A204.1 (cell line): ENCODE measurements around the gene PRELID3B.

ENCODE experiments used
- FAIRE-seq: peaks from 2 replicates; lab custom pipeline; 2012; peaks lifted over from hg19 to GRCh38; lab: Jason Lieb, UNC

PRELID3B gene

DNA sequence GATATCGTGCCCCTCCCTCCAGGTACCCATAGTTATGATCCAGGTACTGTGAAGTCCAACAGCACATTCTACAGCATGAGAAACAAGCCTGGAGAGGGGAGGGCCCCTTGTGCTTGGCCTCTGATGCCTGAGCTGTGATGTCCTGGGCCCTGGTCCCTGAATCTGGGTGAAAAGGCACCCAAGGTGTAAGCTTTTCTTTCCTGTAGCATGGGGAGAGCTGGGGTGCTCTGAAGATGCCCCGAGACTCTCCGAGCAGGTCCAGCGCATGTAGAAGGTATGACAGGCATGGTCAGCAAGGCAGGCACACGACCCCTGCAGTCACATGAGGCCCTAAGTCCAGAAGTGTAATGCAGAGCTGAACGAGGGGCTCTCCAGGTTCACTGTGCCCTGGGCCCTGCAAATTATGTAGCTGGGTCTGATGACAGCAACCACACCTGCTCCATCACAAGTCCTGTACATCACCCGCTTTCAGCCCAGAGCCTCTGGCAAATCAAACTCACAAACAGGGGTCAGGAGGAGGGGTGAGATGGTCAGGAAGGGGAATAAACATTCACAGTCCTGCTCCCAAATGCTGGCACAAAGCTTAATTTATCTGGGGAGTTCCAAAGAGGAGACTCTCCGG lies 33.8 kb downstream of the PRELID3B start:
- no peak for FAIRE-seq

DNA sequence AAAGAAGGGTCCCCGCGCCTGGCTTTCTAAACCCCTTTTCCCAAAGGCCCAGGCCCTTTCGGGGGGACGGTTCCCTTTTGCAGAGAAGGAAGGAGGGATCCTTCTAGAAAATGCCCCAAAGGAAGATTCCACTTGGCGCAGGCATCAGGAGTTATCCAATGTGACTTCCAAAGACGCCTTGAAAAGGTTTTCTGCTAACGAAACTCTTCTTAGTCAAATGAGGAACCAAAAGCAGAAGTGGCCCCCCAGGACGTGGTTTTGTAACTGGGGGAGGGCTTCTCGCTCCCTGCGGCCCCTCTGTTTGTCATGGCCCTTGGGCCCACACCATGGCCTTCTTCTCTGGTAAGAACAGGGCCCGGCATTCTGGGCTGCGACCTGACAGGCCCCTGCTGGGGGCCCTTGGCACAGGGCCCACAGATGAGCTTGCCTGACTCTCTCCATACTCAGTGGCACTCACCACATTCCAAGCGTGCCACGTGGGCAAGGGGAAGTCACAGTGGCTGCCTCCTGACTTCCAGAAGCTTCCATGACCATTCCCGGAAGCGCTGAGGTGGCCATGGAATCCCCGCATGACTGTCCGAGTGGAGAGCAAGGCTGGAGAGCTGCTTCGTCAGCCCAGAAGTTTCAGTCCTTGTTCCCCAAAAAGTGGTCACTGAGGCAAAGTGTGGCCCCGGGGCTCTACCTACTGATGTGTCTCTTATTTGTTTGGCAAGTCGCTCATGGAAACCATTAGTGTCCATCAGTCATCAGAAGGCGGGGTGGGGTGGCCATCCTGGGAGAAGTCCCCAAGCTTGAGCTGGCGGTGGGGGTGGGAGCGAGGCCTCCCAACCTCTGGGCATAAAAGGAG lies 34.7 kb downstream of the PRELID3B start:
- no peak for FAIRE-seq

DNA sequence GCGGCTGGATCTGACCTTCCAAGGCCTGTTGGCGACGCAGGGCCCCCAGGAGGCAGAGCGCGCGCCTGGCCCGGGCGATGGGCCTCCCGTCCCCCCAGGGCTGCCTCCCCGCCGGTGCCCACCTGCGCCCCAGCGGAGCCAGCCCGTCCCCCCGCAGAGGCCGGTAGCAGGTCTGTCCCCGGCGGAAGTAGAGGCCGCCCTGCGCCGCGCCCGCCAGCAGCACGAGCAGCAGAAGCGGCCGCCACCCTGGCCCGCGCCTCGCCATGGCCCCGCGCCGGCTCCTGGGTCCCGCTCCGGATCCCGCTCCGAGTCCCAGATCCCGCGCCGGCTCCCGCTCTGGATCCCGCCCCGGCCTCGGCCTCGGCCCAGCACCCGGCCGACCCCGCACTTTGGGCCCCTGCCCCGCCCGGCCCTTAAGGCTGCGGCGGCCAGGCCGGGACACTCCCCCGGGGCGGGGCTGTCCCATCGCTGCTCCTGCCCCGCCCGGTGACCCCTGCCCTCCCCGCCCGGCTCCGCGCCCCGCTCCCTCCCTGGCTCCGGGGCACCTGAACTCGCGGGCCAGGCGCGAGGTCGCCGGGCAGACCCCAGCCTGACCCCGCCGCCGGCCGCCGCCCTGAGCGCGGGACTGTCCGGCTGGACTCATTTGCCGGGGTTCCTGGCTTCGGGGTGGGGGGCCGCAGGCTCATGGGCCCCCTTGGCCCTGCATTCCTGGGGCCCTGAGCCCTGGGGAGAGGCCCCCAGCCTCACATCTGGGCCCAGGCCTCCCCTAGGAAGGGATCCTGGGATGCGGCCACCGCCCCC lies 35.5 kb downstream of the PRELID3B start, which contains the start of gene CTSZ:
CTSZ (minus strand) TSS at position 391 of the 801 bp plus-strand sequence; CDS start at position 265, 126 bp downstream.
- no peak for FAIRE-seq

DNA sequence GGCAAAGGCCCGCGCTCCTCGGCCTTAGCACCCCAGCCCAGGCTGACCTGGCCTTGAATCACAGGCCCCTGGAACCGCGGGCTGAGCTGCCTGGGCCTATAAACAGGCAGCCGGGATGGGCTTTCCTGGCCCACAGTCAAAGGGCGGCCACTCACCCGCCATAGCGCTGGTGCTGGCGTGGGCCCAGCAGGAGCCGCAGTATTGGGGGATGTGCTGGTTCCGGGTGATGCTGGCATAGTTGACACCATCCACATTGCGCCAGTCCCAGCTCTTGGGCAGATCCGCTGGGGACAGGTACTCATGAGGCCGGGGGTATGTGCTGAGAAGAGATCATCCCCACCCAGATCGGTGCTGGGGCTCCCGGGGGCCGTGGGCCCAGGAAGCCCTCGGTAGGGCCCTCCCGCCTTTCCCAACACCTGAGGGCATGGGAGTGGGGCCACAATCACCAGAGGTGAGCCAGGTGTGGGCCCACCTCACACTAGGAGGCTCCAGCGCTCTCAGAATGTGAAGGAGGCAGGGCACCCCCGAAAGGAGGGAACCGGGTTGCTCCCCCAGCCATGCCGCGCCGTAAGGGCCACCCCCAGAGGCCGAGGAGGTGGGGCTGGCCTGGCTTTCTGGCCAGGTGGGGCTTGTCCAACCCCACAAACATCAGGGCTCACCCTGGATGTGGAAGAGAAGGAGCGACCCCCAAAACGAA lies 36.3 kb downstream of the PRELID3B start:
- no peak for FAIRE-seq

DNA sequence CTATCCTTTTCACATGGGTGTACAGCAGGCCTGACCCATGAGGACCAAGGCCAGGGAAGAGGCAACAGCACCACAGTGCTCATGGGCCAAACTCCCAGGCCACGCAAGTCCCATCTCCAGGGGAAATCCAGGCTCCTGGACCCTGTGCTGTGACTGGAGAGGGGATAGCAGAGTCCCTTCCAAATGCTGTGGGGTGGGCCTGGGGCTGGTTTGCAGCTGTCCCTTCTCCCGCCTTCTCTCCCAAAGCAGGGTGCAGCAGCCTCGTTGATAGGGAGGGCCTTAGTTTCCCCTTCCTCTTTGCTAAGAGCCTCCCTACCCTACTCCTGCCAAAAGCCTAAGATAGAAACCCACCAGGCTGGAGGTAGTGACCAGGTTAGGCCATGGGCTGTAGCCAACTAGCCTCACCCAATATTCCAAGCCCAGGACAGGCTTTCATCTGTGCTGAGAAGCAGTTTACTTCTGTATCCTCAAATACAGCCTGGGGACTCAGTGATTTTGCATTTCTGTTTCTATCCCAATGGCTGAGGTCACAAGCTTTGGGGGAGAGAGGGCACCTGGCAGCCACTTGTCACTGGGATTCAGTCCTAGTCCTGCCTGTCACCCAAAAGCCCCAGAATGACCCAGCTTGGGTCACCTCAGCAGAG lies 36.9 kb downstream of the PRELID3B start:
- FAIRE-seq: no peak

DNA sequence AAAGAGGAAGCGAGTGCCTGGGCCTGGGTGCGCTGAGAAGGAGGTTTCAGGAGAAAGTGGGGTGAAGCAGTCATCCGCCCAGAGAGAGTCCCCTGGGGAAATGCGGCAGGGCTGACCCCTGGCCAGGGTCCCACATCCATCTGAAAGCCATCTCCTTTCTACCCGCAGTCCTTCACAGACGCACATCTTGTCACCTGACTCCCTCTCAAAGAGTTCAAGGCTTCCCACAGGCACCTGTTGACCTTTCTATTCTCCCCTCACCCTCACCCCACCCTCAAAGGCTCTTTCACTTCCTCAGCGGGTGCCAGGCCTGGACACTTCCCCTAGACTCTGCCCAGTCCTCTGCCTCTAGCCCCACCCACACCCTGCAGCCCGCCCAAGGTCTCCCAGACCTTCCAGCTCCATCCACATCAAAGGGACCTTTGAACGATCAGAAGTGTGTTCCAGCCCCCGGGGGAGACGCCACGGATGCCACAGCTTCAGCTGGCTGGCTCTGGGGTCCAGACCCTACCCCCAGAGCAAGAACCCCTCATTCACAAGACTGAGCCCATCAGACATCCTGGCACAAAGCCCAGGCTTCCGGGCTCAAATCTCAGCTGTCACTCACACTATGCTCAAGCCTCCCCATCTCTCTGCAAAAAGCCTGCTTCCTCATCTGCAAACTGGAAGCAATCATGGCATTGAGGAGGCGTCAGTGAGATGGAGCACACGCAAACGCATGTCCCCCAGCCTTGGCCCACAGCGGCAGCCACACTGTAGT lies 37.6 kb downstream of the PRELID3B start:
- no peak for FAIRE-seq

DNA sequence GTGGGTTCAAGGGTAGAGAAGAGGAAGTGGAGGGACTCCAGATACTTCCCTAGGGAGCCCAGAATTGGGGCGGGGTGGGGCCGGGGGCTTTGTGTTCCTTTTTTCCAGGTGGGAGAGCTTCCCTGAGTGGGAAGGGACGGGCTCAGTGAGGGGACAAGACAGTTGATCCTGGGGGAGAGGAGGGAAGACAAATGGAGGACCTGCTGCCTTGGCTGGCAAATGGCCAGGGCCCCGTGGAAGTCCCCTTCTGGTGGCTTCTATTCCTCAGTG lies 38.2 kb downstream of the PRELID3B start:
- FAIRE-seq: no peak

DNA sequence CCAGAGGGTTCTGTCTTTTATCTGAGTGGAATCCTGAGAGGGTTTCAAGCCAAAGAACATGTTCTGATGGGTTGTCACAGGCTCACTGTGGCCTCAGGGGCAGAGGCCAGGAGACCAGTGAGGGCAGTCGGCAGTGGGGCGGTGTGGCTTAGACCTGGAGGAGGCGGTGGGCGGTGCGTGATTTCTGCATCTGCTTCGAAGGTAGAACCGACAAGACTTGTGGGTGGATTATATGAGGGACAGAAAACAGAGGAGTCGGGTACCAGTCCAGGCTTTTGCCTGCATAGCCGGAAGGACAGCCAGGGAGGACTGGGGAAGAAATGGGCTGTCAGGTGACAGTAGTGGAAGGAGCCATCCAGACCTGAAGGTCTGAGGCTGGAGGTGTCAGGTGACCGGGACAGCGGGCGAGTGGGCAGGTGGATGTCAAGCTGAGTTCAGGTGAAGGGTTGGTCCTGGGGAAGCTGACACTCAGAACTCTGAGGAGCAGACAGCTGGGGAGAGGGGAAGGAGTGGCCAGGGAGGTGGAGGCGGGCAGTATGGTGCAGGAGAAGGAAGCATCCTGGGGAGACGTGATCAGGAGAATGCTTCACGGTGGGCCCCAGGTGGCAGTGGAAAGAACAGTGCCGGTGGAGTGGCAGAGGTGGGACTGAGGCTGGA lies 38.6 kb downstream of the PRELID3B start:
- FAIRE-seq: no peak

DNA sequence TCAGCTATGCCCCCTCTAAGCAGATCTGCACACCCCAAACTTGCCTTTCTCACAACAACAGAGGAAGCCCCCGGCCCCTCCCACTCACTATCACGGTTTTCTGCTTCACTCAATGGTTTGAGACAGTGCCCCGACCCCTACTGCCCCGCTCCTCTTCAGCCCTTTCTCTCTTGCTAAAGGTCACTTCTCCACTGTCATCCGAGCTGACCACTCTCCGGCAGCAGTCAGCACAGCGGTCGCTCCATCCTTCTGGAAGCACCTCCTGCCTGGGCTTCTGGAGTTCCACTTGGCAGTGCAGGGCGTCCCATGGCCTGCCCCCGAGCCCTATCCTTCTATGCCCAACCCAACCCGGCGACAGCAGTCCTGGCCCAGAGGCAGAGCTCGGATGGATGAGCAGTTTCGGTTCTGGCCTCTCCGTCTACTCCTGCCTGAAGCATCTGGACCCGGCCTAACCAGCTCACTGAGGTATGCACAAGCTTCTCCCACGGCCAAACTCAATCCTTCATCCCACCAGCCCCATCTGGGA lies 39.6 kb downstream of the PRELID3B start:
- no peak for FAIRE-seq

DNA sequence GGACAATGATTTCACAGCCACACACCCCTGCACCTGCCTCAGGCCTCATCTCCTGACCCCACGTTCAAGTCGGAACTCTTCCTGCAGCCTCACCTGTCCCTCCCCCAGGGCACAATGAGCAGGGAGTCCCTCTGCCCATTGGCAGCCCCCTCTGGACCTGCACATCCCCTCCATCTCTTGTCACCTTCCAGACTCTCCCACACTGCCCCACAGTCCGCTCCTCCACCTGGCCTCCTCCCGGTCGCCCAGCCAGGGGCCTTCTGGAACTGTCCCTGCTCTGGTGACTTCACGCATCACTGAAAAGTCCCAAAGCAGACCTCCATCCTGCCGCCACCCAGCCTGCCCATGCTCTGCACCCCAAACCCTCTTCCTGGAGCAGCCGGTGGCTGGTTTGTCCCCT lies 40.2 kb downstream of the PRELID3B start:
- FAIRE-seq: no peak

DNA sequence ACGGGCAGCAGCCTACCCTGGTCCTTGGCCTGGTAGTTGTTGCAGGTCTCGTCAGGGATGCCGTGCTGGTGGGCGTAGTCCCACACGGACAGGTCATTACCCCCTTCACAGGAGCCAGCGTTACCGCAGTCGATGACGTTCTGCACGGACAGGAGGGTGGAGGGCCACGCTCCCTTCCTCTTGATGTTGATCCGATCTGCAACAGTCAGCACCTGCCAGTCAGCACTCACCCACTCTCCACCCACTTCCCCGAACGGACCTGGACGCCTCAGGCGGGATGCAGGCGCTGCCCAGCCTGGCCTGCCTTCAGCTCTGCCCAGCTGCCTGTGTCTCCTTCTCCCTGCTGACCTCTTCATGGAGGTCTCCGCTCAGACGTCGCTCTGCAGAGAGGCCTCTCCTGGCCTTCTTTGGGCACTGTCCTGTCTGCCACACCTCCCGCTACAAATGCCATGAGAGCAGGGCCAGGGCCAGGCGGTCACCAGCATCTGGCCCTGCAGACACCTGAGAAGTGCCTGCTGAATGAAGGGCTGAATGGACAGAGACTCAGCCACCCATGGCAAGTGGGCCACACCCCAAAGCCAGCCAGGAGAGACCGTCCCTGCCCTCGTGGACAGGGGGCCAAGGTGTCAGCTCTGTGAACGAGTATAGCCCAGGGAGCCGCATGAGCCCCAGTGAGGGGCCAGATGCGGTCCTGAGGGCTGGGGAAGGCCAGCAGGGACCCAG lies 41.0 kb downstream of the PRELID3B start:
- FAIRE-seq: no peak

DNA sequence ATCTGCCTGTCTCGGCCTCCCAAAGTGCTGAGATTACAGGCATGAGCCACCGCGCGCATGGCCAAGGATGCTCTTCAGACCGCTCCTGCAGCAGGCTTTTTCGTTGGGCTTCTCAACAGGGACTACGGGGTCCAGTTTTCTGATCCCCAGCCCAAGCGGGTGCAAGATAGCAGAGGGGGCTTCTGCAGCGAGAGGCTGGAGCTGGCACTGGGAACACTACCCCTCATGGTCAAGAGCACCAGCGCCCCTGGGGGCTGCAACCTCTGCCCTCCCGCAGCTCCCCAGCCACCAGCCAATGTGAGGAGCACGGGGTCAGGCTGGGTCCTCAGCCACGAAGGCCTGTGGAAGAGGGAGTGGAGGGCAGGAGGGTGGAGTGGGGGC lies 41.5 kb downstream of the PRELID3B start:
- FAIRE-seq: no peak

DNA sequence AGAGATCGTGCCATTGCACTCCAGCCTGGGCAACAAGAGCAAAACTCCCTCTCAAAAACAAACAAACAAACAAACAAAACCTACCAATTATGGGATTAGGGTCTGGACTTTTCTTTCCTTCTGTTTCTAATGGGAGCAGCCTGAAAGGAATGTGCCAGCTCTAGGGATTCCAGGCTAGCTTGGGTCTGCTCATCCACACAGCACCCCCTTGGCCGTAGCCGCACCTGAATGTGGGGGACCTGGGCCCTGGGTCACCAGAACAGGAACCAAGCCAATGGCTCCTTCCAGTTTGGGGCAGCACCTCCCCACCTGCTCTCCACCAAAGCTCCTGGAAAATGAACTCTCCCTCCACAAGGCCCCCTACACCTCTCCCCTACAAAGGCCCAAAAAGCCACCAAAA lies 42.3 kb downstream of the PRELID3B start:
- no peak for FAIRE-seq

DNA sequence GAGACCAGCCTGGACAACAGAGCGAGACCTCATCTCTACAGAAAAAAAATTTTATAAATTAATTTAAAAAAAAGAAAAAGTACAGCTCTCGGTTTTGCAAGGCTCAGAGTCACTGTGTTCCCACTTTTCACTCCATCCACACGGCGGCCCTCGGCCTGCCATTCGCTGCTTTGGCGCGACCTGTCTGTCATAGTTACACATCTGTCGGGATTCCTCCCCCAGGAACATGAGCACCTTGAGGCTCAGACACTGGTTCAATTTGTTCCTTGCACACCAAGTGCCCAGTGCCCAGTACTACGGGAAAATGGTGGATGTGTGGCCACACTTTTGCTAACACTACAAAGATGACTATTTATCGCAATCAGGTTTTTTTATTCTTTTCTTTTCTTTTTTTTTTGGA lies 43.9 kb downstream of the PRELID3B start:
- no peak for FAIRE-seq

DNA sequence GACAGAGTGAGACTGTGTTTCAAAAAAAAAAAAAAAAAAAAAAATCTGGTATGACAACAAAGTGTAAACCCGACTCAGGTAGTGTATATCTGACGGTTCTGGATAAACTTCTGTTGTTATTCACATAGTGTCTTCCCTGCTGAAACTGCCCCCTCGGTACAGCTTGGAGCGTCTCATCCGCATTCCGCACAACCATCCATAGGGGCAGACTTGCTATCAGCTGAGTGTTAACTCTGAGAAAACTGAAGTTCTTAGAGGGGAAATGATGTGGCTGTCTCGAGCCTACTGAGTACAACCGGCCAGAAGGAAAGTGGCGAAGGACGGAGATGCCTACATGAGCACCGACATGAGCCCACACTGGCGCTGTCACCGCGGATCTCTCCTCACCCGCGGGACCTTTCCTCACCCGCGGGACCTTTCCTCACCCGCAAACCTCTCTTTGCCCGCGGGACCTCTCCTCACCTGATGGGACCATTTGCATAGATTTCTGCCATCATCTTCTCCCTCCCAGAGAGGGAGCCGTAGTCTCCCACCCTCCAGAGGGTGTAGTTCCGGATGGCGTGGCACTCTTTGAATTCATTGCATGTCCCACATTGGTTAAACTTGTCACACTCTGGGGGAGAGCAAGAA lies 45.3 kb downstream of the PRELID3B start:
- no peak for FAIRE-seq

DNA sequence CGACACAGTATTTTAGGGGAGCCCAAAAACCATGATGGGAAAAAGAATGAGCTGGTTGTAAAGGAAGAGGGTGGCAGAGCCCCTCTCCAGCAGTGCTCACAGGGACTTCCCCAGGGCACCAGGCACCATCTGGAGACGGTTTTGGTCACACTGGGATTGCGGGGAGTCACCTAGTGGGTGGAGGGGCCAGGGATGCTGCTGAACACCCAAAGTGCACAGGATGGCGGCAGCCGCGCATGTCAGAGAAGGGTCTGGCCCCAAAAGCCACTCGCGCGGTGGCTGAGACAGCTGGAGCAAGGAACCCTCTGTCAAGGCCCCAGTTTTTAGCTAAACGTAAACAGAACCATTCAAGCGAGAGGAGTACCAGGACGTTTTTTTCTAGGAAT lies 46.4 kb downstream of the PRELID3B start:
- FAIRE-seq: no peak

DNA sequence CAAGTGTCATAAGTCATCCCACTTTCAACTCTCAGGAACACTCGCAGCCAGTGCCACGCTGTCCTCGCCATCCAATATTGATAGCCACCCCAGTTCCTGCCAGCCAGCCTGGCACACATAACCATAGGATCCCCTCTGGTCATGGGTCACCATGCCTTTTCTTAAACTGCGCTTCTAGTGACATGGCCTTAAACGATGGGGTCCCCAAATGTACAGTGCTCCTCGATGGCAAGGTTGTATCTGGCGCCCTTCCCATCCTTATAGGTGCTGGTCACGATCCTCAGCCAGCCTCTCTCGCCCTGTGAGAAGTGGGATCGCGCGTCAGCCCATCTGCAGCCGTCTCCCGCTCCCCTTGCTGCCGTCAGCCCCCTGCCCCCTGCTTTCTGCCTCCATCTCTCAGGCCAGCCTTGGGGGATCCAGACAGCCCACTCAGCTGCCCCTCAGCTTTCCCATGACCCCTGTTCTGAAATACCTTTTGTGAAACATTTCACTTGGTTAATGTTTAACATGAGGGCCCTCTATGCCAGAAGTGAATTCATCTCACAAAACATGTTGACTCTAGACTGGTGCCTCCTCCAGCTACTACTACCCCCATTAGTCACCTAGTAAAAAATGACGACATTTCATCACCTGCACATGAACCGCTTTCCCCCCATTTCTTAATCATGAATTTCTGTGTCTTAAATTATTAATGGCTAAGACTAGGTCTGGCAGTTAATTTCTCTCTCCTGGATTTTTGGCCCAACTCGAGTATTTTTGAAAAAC lies 46.9 kb downstream of the PRELID3B start:
- FAIRE-seq: no peak

DNA sequence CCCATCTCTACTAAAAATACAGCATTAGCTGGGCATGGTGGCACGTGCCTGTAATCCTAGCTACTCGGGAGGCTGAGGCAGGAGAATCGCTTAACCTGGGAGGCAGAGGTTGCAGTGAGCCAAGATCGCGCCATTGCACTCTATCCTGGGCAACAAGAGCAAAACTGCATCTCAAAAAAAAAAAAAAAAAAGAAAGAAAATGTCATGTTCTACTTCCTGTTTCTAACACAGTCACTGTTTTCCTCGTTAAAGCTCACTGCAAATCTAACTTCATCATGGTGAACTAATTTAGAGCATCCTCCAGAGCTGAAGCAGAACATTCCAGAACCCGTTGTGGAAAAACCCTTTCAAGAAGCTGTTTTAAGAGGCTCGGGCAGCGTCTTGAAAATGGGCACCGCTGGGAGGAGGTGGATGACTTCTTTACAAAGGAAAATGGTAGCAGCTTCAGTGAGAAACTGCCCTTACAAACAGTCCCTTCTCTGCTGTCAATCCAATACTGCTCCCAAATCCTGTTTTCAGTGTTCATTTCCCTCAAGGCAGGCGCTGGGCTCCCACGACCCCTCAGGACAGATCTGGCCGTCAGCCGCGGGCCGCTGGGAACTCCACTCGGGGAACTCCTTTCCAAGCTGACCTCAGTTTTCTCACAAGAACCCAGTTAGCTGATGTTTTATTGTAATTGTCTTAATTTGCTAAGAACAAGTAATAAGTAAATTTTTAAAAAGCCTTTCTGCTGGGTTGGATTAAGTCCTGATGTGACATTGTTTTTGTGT lies 48.0 kb downstream of the PRELID3B start:
- no peak for FAIRE-seq
